T-helper 2 cell treated with Interferon-gamma antibody and Interleukin-4, amounts not matched to agents 5 μg/mL and 100 μg/mL, for 36 hours (primary cell): ENCODE results near the gene CSTF2T.

Experiments used
- DNase-seq: peaks from one replicate; pipeline ENCODE4 v3.0.0; 2021; ENCODE audit warnings: low spot score
- H3K27ac Mint-ChIP-seq: one replicate; pipeline ENCODE4 v1.8.0; 2021; ENCODE audit warnings: mild to moderate bottlenecking, mixed read lengths
- H3K27me3 Mint-ChIP-seq: one replicate; pipeline ENCODE4 v1.8.0; 2021; ENCODE audit warnings: low read depth, mixed read lengths
- H3K36me3 Mint-ChIP-seq: one replicate; pipeline ENCODE4 v1.8.0; 2021; ENCODE audit warnings: low read depth, mixed read lengths
- H3K4me1 Mint-ChIP-seq: one replicate; pipeline ENCODE4 v1.8.0; 2021; ENCODE audit warnings: low read depth, mixed read lengths
- H3K4me3 Mint-ChIP-seq: one replicate; pipeline ENCODE4 v1.8.0; 2022; ENCODE audit warnings: mild to moderate bottlenecking, moderate library complexity, mixed read lengths
- H3K9me3 Mint-ChIP-seq: one replicate; pipeline ENCODE4 v1.8.0; 2021; ENCODE audit warnings: mixed read lengths

CSTF2T gene, protein sequence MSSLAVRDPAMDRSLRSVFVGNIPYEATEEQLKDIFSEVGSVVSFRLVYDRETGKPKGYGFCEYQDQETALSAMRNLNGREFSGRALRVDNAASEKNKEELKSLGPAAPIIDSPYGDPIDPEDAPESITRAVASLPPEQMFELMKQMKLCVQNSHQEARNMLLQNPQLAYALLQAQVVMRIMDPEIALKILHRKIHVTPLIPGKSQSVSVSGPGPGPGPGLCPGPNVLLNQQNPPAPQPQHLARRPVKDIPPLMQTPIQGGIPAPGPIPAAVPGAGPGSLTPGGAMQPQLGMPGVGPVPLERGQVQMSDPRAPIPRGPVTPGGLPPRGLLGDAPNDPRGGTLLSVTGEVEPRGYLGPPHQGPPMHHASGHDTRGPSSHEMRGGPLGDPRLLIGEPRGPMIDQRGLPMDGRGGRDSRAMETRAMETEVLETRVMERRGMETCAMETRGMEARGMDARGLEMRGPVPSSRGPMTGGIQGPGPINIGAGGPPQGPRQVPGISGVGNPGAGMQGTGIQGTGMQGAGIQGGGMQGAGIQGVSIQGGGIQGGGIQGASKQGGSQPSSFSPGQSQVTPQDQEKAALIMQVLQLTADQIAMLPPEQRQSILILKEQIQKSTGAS

GRCh38 chr10:51699475-51700227 lies at the start of gene CSTF2T:
Gene CSTF2T, minus strand, starts transcription at chr10:51699595. Its CDS starts 46 bp downstream, at chr10:51699549.
- peak; percentile 89 for DNase-seq
- Mint-ChIP-seq H3K9me3 (no peaks in the 10 kb centered on the region), H3K27me3 (no peaks in the 10 kb centered on the region), H3K4me1 (peaks cover 54% of the 10 kb centered on the region), H3K4me3 (peak within 1 kb of the TSS; percentile 98), H3K36me3 (peaks cover 58% of the 10 kb centered on the region), H3K27ac (peak within 1 kb of the TSS; percentile 100)

DNA sequence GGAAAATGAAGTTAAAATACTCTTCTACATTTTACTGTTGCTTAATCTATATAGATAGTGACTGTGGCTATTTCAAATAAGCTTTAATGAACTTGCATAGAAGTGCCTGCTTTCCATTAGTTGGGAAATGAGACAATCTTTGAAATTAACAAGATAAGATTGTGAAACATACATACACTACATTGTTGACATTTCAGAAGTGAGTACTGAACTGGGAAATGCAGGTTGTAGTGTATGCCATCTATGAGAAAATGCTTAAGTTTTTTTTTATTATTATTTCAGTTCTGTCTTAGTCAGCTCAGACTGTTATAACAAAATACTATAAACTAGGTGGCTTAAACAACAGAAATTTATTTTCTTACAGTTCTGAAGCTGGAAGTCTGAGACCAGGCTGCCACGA lies 49.6 kb upstream of the CSTF2T start:
- peaks cover 3% of the 10 kb centered on the region for H3K27me3 Mint-ChIP-seq
- no peak for DNase-seq

DNA sequence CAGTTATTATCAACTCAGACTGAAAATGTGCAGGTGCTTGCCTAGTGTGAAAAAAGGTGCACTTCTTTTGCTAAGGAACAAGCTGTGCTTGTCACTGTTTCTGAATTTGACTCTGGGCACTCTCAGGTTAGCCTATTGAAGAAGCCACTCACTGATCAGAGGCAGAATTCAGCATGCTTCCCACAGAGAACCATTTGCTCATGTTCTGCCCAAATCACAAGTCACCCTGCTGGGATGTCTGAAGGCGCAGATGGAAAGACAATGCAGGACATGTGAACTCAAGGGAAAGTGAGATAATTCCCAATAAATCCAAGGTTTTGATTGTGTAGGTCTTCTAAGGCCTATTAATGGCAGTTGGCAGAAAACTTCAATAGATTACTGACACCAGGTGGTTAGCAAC lies 47.8 kb upstream of the CSTF2T start:
- Mint-ChIP-seq H3K4me1 (no peaks in the 10 kb centered on the region), H3K27ac (no peak overlapping the region), H3K27me3 (peaks cover 6% of the 10 kb centered on the region), H3K9me3 (no peaks in the 10 kb centered on the region), H3K4me3 (no peak overlapping the region), H3K36me3 (no peaks in the 10 kb centered on the region)
- DNase-seq = no peak

More for the DNA sequence above, 49.6 kb upstream of the CSTF2T start:
- no peaks in the 10 kb centered on the region for H3K9me3 Mint-ChIP-seq
- no peaks in the 10 kb centered on the region for H3K36me3 Mint-ChIP-seq
- no peak overlapping the region for H3K4me3 Mint-ChIP-seq
- H3K4me1 Mint-ChIP-seq = no peaks in the 10 kb centered on the region
- no peak overlapping the region for H3K27ac Mint-ChIP-seq

GRCh38 chr10:51745397-51745796 lies 46.0 kb upstream of the CSTF2T start:
- Mint-ChIP-seq H3K36me3 (no peaks in the 10 kb centered on the region), H3K27me3 (peaks cover 10% of the 10 kb centered on the region), H3K4me1 (no peaks in the 10 kb centered on the region), H3K9me3 (no peaks in the 10 kb centered on the region), H3K4me3 (no peak overlapping the region), H3K27ac (no peak overlapping the region)
- DNase-seq = no peak

DNA sequence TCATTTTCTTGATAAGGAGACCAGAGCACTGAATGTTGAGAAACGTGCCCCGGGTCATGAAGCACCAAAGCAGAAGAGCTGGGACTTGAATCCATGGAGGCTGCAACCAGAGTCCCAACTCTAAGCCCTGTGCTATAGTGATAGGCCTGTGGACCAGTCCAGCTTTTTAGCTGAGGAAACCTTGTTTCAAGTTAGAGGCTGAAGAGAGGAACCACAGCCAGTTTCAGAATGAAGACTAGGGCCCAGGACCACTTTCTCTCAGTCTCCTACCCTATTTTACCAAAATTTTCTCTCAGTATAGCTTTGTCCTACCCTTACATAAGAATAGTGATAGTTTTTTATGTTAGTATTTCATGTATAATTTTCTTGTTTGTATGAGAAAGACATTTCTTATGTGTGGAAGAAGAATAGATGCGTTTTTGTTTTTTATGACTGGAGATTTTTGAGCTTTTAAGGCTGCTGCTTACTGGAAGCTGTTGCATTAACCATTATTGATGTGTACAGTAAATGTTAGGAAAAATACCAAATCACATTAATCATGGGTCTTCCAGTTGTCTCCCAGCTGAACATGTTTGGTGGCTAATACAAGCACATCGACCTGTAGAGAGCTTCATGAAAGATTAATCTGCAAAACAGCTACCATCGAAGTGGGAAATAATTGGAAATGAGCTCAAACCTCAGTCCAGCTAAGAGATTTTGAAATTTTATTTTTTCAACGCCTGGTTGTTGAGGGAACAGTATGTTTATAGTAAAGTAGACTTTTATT lies 45.0 kb upstream of the CSTF2T start:
- H3K4me1 Mint-ChIP-seq = no peaks in the 10 kb centered on the region
- H3K27ac Mint-ChIP-seq = no peak overlapping the region
- H3K27me3 Mint-ChIP-seq = peaks cover 10% of the 10 kb centered on the region
- H3K9me3 Mint-ChIP-seq = no peaks in the 10 kb centered on the region
- no peaks in the 10 kb centered on the region for H3K36me3 Mint-ChIP-seq
- DNase-seq = no peak
- no peak overlapping the region for H3K4me3 Mint-ChIP-seq

GRCh38 chr10:51743146-51743545 lies 43.8 kb upstream of the CSTF2T start:
- H3K9me3 Mint-ChIP-seq = no peaks in the 10 kb centered on the region
- no peaks in the 10 kb centered on the region for H3K4me1 Mint-ChIP-seq
- peaks cover 17% of the 10 kb centered on the region for H3K27me3 Mint-ChIP-seq
- no peak overlapping the region for H3K27ac Mint-ChIP-seq
- H3K36me3 Mint-ChIP-seq = no peaks in the 10 kb centered on the region
- DNase-seq = no peak
- H3K4me3 Mint-ChIP-seq = no peak overlapping the region

- peaks cover 11% of the 10 kb centered on the region for H3K27me3 Mint-ChIP-seq
- no peaks in the 10 kb centered on the region for H3K36me3 Mint-ChIP-seq
- DNase-seq = no peak
- no peak overlapping the region for H3K4me3 Mint-ChIP-seq
- no peaks in the 10 kb centered on the region for H3K9me3 Mint-ChIP-seq
- H3K27ac Mint-ChIP-seq = no peak overlapping the region
- no peaks in the 10 kb centered on the region for H3K4me1 Mint-ChIP-seq
Observed at GRCh38 chr10:51733057-51733456, 33.7 kb upstream of the CSTF2T start.

- no peak for DNase-seq
- Mint-ChIP-seq H3K27me3 (peaks cover 7% of the 10 kb centered on the region), H3K4me1 (no peaks in the 10 kb centered on the region), H3K27ac (no peak overlapping the region), H3K36me3 (no peaks in the 10 kb centered on the region), H3K9me3 (no peaks in the 10 kb centered on the region), H3K4me3 (no peak overlapping the region)
Observed at GRCh38 chr10:51729822-51730555, 30.6 kb upstream of the CSTF2T start.

- H3K4me3 Mint-ChIP-seq = no peak overlapping the region
- H3K27ac Mint-ChIP-seq = no peak overlapping the region
- peaks cover 7% of the 10 kb centered on the region for H3K9me3 Mint-ChIP-seq
Observed at GRCh38 chr10:51724038-51724437, 24.6 kb upstream of the CSTF2T start.

GRCh38 chr10:51718804-51719291 lies 19.5 kb upstream of the CSTF2T start:
- DNase-seq = no peak
- Mint-ChIP-seq H3K27me3 (peaks cover 11% of the 10 kb centered on the region), H3K36me3 (no peaks in the 10 kb centered on the region), H3K4me1 (peaks cover 8% of the 10 kb centered on the region), H3K27ac (no peak overlapping the region), H3K4me3 (no peak overlapping the region), H3K9me3 (peaks cover 7% of the 10 kb centered on the region)

More at GRCh38 chr10:51724038-51724437, 24.6 kb upstream of the CSTF2T start:
- Mint-ChIP-seq H3K36me3 (no peaks in the 10 kb centered on the region), H3K4me1 (peaks cover 6% of the 10 kb centered on the region), H3K27me3 (peaks cover 8% of the 10 kb centered on the region)
- no peak for DNase-seq

- Mint-ChIP-seq H3K27ac (no peak overlapping the region), H3K4me1 (peaks cover 13% of the 10 kb centered on the region), H3K27me3 (peaks cover 10% of the 10 kb centered on the region), H3K9me3 (no peaks in the 10 kb centered on the region), H3K36me3 (no peaks in the 10 kb centered on the region), H3K4me3 (no peak overlapping the region)
- DNase-seq = no peak
Observed at GRCh38 chr10:51716981-51717380, 17.6 kb upstream of the CSTF2T start.

- peak overlapping the region; percentile 12 for H3K27ac Mint-ChIP-seq
- peaks cover 48% of the 10 kb centered on the region for H3K4me1 Mint-ChIP-seq
- no peak overlapping the region for H3K4me3 Mint-ChIP-seq
- peaks cover 2% of the 10 kb centered on the region for H3K36me3 Mint-ChIP-seq
- H3K27me3 Mint-ChIP-seq = peaks cover 5% of the 10 kb centered on the region
- H3K9me3 Mint-ChIP-seq = peaks cover 6% of the 10 kb centered on the region
- DNase-seq = no peak
Observed at GRCh38 chr10:51711519-51711891, 12.1 kb upstream of the CSTF2T start.
